Fibroblast of gingiva (primary cell): ENCODE measurements around the gene S100A7A.
"Not testable (repeated sequence)": the region's sequence is repeated elsewhere in the genome, so short reads cannot be mapped to it uniquely, and the experiment has no call there.

ENCODE experiments used
- DNase-seq: peaks from one replicate; pipeline ENCODE4 v3.0.0-alpha.2; 2011; ENCODE audit warnings: low read depth

S100A7A gene

DNA sequence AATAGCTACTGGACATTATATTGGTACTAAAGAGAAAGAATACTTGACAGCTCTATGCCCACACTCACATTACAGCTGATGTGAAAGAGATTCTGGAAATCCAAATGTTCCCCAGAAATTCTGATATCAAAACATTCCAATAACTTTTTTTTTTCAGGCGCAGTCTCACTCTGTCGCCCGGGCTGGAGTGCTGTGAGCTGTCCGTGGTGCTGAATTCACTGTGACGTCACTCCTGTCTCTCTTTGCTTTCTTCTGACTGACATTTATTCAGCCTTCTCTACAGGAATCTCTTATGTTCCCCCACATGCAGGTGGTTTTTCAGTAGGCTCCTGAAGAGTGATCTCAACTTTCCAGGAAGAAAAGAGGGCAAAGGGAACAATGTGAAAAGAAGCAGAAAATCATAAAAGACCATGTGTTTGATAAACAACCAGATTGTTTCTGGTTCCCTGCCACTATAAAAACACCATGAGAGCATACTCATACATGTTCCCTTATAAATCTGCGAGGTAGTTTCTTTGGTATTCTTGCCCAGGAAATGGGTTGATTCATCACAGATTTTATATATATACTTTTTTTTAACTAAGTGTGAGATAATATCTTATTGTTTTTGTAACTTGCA, 6.2 kb downstream of the S100A7A start:
- DNase-seq = peak; percentile 34

- no peak for DNase-seq
These were observed 10.5 kb downstream of the S100A7A start for GRCh38 chr1:153426809-153427208.

DNA sequence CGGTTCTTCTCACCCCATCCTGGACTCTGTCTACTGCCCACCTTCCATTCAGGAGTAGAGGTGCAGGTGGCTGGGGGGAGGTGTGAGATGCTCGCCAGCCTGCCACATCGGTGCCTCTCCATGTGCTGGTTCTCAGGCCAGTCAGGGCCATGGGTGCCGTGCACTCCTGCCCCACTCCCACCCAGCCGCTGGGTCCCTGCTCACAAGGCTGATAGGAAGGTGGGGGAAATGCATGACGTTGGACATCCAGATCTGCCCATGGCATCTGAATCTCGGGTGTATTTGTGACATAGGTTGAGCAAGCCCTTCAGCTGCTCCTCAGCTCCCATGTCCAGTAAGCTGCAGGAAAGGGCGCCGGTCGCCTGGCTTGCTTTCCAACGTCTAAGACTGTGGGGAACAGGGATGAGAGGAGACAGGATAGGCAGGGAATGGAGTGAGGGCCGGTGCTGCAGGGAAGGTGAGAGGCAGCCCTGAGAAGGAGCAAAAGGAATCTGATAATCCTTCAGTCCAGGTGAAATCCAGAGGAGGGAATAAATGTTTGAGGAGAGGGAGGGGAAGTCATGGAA, 11.8 kb downstream of the S100A7A start:
- DNase-seq = no peak

DNA sequence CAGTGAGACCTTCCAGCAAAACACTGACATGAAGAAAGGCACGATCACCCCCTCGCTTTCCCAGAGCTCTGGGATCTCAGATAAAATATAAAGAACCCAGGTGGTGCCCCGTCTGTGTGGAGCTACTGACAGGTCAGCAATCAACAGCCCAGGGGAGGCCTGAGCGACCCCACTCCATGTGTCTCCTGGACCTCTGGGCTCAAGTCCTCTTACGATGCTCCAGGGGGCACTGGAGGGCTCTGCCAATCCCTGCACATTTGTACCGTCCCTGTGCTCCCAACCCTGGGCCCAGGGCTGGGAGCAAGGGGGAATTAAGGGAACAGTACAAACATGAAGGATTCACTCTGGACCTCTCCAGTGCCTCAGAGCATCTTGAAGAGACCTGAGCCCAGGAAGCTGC, 12.5 kb downstream of the S100A7A start:
- DNase-seq = no peak

DNA sequence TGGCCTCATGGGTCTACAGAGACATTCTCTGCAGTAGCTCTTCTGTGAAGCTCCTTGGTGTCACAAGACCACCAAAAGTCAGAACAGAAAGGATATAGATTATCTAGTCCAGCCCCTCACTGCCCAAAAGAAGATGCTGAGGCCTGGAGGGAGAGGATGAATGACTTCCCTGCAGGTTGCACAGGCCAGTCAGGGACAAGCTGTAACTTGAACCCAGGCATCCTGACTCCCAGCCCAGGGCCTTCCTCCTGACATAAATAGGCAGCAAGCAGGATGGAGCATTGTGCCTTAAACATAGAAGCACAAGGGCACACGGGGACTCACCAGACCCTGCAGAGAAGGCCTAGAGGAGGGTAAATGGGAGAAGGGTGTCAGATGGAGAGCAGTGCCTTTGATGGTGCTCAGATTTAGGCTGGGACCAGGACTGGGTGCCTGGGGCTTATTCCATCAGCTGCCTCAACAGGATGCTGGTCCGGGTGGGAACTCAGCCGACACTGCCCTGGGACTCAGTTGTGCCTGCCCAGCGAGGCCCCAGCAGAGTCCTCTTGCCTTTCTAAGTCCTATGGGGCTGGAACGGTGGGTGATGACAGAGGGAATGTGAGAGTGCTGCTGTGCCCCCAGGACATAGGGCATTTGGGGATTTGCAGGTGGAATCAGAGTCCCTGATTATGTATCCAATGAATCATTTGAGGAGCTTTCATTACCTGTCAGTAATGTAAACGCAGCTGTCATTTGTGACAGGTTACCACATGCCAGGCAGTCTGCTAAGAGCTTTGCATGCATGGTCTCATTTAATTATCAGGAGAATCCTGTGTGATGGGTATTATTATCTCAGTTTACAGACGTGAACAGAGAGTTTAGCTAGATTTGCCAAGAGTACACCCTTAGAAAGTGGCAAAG, 13.2 kb downstream of the S100A7A start:
- no peak for DNase-seq

DNA sequence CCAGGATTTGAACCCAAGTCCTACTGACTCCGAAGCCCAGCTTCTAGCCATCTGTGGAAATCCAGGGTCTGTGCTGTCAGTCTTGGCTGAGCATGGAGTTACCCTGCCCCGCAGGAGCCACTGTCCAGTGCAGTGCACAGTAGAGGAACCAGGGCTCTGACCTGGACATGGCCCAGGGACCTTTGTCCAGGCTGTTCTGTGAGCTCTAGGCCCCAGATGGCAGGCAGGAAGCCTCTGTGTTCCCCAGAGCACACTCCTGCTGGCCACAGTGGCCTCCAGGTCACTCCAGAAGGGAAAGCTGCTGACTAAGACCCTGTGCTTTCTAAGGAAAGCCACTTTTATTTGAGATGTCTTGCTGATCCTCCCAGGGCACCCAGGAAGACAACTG, 13.8 kb downstream of the S100A7A start:
- no peak for DNase-seq

DNA sequence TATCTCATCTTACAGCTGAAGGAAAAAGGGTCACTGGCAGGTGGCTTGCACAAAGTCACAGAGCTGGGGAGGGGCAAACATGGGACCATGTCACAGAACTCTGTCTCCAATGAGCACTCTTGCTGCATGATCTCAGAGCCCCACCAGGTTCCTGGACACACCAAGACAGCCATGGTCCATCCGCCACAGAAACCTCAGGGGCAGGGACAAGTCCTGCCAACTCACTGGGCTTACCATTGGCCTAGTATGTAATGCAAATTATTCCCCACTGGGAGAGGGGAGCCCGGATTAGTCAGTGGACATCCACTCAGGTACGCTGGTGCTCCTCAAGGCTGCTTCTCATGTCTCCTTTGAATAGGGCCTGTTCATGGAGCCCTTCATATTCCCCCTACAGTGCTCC, 14.2 kb downstream of the S100A7A start:
- DNase-seq = no peak

DNA sequence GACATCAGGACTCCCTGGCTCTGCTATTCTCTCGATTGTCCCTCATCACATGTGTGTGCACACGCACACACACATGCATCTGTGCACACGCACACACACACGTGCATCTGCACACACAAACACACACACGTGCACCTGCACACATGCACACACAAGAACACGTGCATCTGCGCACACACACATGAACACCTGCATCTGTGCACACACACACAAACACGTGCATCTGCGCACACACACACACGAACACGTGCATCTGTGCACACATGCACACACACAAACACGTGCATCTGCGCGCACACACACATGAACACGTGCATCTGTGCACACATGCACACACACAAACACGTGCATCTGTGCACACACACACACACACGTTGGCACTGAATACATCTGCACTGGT, 14.7 kb downstream of the S100A7A start:
- no peak for DNase-seq

GRCh38 chr1:153431427-153431826, 15.1 kb downstream of the S100A7A start:
- DNase-seq = no peak

DNA sequence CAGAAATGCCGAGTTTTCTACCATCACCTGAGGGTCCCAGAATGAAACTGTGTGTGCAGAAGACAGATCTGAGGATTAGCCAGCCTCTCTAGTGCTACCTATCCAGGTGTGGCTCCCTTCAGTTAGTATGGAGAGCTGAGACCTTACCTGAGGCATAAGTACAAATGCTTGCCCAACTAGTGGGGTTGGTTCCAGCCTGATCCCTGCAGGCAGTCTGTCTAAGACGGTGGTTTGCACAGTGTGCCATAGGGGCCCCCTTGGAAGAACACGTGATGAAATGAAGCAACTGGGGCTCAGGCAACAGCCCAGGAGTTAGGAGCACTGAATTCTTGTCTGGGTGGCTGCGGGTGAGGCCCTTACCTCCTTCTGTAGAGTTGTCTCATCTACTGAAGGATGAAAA, 15.6 kb downstream of the S100A7A start:
- no peak for DNase-seq

DNA sequence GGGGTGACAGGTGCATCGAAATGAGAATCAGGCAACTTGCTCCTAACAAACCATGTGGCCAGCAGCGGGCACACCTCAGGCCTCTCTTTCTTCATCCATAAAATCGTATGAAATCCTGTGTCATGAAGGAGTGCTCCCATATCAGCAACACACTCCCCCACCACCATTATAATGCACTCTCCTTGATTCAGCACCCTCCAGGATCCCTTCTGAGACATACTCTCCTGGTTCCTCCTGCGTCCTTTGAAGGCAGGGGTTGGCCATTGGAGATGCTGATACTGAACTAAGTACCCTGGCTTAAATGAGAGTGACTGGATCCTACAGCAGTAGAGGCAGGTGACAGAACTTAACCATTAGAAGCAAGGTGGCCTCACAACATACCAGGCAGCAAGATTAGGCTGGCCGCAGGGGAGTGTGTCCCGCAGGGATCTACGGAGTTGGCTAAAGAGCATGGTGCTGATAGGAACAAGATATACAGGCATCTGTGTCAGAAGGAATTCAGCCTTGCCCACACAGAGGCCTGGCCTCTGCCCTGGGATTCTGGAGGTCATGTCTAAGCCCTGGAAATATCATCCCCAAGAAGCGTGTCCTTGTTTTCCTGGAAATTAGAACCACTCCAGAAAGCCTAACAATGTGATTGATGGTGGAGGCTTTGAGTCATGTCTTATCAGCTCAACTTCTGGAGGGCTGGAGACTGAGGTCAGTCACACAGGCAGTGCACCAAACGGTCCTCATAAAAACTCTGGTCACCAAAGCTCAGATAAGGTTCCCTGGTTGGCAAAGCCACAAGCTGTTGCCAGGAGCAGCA, 16.8 kb downstream of the S100A7A start:
- DNase-seq = no peak

DNA sequence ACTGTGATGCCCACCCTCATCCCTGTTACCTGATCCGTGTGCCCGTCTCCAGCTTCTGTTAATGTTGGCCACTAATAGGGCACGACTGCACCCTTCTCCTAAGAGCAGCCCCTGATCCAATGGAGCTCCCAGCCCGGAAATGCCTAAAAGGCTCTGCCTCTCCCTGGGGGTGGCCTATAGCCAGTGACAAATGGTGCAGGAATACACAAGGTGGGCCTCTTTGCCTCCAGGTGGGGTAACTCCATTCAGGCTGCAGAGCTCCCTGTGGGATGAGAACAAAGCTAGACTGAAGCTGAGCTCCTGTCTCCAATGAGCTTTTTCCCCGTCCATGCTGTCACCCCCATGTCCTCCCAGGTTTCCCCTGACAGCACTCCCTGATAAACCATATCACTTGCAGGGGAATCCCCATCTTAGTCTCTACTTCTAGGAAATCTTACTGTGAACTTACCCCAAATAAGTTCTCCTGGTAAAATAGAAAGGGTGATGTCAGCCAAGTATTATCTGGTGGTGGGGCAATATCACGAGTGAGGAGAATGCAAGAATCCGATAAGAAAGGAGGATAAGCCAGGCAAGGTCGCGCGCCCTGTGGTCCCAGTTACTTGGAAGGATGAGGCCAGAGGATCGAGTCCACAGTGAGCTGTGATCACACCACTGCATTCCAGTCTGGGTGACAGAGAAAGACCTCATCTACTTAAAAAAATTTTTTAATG, 18.6 kb downstream of the S100A7A start:
- no peak for DNase-seq

GRCh38 chr1:153437236-153437635, 20.9 kb downstream of the S100A7A start:
- DNase-seq = no peak

- DNase-seq = no peak
These were observed 22.3 kb downstream of the S100A7A start for GRCh38 chr1:153438599-153438998.

DNA sequence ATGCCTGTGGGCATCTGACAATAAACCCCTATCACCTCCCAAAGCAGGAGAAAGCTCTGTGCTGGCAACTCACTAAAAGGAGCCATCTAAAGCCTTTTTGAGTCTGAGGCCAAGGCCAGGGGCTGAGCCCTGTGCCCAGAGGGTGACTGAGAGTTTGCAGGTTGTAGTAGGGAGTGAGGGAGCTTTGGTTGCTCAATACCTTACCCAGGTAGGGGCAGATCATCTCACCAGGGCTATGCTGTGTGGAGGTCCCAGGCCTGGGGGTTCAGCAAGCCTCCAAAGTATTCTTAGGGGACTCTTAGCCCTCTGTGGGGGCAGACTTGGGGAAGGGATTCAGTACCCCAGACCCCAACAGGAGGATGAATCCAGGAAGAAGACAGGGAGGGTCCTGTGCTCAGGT, 23.0 kb downstream of the S100A7A start:
- no peak for DNase-seq

DNA sequence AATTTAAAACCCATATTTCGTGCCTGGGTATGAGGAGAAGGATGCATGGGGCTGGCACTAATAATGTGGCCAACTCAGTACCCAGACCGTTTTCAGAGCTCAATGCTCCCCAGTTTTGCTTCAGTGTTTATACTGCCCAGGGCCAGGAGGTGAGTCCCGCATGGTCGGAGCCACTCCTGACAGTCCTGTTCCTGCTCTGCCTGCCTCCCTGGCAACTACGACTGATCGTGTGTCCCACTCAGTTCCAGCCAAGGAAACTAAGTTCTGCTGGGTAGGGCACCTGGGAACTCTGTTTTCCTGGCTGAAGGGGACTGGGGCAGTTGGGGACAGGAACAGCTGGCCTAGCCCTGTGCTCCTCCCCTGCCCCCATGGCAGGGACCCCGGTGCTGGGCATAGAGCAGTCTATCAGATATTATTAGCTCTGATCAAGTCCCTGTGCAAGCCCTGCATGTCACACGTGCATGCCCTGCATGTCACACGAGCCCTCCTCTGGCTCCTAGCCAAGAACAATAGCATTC, 25.0 kb downstream of the S100A7A start:
- no peak for DNase-seq

- no peak for DNase-seq
These were observed 27.2 kb downstream of the S100A7A start for GRCh38 chr1:153443486-153443885.

- no peak for DNase-seq
These were observed 27.8 kb downstream of the S100A7A start for GRCh38 chr1:153444078-153444477.

DNA sequence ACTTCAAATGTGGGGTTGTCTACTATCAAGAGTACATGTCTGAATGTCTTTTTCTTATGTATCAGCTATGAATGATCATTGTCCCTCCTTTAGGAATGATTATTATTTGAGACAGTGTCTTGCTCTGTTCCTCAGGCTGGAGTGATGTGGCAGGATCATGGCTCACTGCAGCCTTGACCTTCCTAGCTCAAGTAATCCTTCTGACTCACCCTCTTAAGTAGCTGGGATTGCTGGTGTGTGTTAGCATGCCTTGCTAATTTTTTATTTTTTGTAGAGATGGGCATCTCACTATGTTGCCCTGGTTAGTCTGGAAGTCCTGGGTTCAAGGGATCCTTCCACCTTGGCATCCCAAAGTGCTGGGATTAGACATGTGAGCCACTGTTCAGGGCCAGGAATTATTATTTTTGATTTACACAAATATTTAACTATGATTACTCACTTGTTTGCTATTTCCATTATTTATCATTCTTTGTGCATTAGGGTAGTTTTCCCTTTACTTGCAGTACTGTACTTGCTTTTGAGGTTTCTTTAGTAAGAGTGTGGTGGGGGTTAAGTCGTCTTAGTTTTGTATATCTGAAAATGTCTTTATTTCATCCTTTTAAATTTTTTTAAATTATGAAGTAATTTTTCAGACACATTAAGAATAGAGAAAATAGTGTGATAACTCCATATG, 31.3 kb downstream of the S100A7A start:
- peak; percentile 30 for DNase-seq

GRCh38 chr1:153448851-153449250, 32.5 kb downstream of the S100A7A start:
- DNase-seq = not testable (repeated sequence)

DNA sequence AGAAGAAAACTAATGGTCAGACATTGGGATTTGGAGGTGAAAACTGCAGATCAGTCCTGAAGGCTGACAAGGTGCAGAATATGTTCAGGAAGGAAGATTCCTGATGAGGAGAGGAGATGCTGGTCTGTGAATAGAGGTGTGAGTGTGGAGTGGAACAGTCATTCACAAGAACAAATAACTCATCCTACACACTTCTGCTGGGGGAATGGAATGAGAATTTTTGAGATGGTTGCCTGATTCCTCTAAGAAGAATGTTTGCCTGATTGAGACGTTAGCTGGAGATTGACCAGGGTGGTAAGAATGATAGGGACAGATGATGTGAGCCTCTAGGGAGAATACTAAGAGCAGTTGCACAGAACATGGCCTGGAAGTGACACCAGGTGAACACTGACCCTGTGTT, 40.1 kb downstream of the S100A7A start:
- no peak for DNase-seq
